ENCODE data around the gene TFEB.

Gene TFEB

GRCh38 chr6:41779336-41779735 lies 43.9 kb upstream of the TFEB start:
- peak overlapping the region; percentile 64 for H3K27ac ChIP-seq
- TF ChIP-seq ZFX (IDR thresholded peaks at IDR 0.05; ENCODE audit: borderline replicate concordance) = no peak
- TF ChIP-seq, protein P1, sequence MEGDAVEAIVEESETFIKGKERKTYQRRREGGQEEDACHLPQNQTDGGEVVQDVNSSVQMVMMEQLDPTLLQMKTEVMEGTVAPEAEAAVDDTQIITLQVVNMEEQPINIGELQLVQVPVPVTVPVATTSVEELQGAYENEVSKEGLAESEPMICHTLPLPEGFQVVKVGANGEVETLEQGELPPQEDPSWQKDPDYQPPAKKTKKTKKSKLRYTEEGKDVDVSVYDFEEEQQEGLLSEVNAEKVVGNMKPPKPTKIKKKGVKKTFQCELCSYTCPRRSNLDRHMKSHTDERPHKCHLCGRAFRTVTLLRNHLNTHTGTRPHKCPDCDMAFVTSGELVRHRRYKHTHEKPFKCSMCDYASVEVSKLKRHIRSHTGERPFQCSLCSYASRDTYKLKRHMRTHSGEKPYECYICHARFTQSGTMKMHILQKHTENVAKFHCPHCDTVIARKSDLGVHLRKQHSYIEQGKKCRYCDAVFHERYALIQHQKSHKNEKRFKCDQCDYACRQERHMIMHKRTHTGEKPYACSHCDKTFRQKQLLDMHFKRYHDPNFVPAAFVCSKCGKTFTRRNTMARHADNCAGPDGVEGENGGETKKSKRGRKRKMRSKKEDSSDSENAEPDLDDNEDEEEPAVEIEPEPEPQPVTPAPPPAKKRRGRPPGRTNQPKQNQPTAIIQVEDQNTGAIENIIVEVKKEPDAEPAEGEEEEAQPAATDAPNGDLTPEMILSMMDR (IDR thresholded peaks at IDR 0.05) = no peak

- TF ChIP-seq, protein P1 (IDR thresholded peaks at IDR 0.05) = no peak
- TF ChIP-seq ZFX (IDR thresholded peaks at IDR 0.05; ENCODE audit: borderline replicate concordance) = no peak
- H3K27ac ChIP-seq = 0 out of 2 replicates have a peak overlapping the region, but pooled peaks have one; percentile 64
These were observed 43.5 kb upstream of the TFEB start for GRCh38 chr6:41778895-41779294.

DNA sequence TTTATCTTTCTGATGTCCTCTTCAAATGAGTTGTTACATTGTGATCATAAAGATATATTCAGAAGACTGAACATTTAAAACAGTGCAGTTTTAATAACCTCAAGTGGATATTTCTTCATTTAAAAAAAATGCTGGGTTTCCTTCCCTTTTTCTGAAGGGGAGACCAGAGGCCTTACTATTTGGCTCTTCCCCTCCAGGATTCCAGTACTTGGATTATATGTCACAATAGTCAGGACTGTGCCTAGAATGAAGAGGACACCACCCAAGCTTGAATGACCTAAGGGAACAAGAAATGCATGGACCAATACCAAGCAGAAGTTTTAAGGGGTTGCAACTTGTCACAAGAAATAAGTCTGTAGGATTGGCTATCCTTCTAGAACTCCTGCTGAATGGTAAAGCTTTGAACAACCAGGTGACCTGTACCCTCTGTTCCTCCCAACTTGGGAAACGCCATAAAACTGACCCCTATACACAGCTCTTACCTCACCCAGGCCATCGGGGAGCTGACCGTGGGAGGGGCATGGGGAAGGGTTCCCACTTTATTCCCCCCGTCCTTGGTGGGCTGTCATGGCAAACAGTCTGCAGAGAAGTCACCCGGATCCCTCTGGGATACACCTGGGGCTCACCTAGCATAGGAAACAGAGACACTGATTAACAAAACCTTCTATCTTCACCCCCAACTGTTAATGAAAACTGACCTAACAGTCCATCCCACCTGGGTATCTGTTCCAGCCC lies 42.3 kb upstream of the TFEB start:
- H3K27ac ChIP-seq = no peak overlapping the region
- TF ChIP-seq, protein P1 (IDR thresholded peaks at IDR 0.05) = no peak
- TF ChIP-seq ZFX (IDR thresholded peaks at IDR 0.05; ENCODE audit: borderline replicate concordance) = no peak

DNA sequence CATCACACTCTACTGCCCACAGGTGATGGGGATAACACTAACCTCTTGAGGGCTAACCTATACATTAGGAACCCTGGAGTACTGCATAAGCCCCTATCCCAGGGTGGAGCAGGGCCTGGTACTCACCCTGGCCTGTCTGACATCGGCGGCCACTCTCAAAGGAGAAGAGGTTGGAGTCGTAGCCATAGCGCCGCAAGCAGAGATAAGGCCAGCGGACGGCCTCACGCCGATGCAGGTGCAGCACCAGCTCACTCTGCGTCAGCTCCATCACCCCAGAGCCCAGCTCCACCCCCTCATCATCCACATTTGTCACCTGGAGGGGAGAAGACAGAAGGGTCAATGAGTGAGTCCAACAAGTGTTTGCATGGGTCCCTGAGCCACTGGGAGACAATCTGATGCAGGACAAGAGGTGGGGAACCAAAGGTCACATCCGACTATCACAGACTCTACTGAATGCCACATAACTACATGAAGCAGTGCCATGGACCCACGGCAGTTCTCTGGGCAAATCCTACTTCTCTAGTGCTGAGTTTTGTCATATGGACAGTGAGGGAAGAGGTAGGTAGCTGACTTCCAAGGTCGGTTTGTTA lies 40.0 kb upstream of the TFEB start:
- no peak for TF ChIP-seq ZFX (IDR thresholded peaks at IDR 0.05; ENCODE audit: borderline replicate concordance)
- TF ChIP-seq, protein P1 (IDR thresholded peaks at IDR 0.05) = no peak

DNA sequence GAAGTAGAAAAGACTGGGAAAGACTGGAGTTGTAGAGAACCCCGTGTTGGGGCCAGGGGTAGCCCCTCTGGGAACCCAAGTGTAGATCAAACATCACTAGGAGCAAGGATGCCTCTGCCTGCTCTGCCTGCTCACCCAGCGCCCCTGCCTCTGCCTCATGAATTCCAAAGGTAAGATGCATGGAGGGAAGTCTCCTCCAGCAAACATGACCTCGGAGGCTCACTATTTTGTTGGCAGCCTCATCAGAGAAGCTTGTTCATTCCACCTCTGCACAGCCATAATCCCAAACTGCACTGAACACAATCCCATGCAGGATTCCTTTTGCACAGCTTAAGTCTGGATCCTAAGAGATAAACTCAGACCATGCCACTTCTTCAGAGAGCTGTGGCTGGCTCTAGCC lies 39.4 kb upstream of the TFEB start:
- TF ChIP-seq, protein P1 (IDR thresholded peaks at IDR 0.05) = no peak
- TF ChIP-seq ZFX (IDR thresholded peaks at IDR 0.05; ENCODE audit: borderline replicate concordance) = no peak

More for the DNA sequence above, 40.0 kb upstream of the TFEB start:
- H3K27ac ChIP-seq = no peak overlapping the region

DNA sequence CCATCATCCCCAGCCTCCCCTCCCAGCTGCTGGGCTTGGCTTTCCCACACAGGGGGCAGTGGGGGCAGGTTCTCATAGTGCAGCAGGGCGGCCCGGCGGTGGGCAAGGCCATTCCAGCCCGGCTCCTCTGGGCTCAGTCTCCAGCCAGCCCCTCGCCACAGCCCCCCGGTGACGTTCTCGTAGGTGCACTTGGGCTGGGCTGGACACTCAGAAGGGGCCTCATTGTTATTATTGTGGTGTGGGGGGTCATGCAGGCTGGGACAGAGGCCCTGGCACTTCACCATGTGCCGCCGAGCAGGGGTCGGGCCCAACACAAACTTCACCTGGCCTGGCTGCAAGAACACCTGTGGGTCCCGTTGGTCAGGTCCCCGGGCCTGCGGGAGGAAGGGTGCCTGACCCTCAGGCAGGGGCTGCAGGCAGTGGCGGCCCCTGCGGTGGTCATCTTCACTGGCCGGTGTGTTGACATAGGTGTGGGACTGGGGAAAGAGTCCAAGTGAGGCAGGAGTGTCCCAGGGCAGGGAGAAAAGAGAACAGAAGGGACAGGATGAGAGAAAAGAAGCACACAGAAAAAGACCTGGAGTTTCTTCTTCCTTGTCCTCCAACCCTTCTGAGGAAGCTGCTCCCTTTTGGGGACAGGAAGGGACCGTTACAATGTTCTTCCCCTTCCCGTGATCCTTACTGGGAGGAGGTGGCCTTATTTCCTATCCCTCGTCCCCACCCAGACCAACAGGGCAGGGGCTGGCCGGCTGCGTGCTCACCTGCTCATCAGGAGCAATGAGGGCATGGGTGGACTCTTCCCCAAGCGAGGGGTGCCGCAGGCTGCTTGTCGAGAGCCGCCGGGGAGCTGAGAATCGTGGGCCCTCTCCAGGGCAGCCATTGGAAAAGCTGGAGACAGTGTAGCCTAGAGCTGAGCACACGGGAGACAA lies 35.9 kb upstream of the TFEB start:
- TF ChIP-seq ZFX (IDR thresholded peaks at IDR 0.05; ENCODE audit: borderline replicate concordance) = no peak
- TF ChIP-seq, protein P1 (IDR thresholded peaks at IDR 0.05) = no peak
- H3K27ac ChIP-seq = no peak overlapping the region

More for the DNA sequence above, 39.4 kb upstream of the TFEB start:
- no peak overlapping the region for H3K27ac ChIP-seq

All from 22Rv1 (cell line).